Uterus (tissue), 4 donors: Measurements from ENCODE around the gene ADAMTS17. TPM values are rescaled to one million over a fixed set of nuclear protein-coding genes. Genes with fewer than 3 reads are reported as not detected.

Experiments
- DNase-seq, 2 donors: peaks; one replicate each; pipeline ENCODE4 v3.0.0-alpha.2; 2019 to 2020
- H3K27ac ChIP-seq, 2 donors: fragments of 200-600 bp; sonication (generic); 1 replicate in 1 of 2; 2 replicates in 1 of 2; pipeline ENCODE4 v1.5.1; 2016 to 2018
- H3K27me3 ChIP-seq, 2 donors: fragments of 200-600 bp; sonication (generic); one replicate each; pipeline ENCODE4 v1.5.1; 2018 to 2019; ENCODE audit warnings: control low read depth in 1 of 2
- H3K36me3 ChIP-seq, 2 donors: fragments of 200-600 bp; sonication (generic); one replicate each; pipeline ENCODE4 v1.5.1; 2019; ENCODE audit warnings: control low read depth in 1 of 2
- H3K4me1 ChIP-seq, 2 donors: fragments of 200-600 bp; sonication (generic); one replicate each; pipeline ENCODE4 v1.5.1; 2018 to 2019; ENCODE audit warnings: control low read depth in 1 of 2
- H3K4me3 ChIP-seq, 2 donors: fragments of 200-600 bp; sonication (generic); 1 replicate in 1 of 2; 2 replicates in 1 of 2; pipeline ENCODE4 v1.5.1; 2018 to 2019; ENCODE audit warnings: mild to moderate bottlenecking in 1 of 2
- H3K9me3 ChIP-seq, 2 donors: fragments of 200-600 bp; sonication (generic); one replicate each; pipeline ENCODE4 v1.5.1; 2019; ENCODE audit warnings: control low read depth in 1 of 2
- POLR2A ChIP-seq, 2 donors: fragments of 450-650 bp; IDR thresholded peaks; one replicate each; pipeline ENCODE4 v1.6.1; 2016; ENCODE audit warnings: antibody characterized with exemption in 2 of 2, mild to moderate bottlenecking in 1 of 2, moderate library complexity in 1 of 2
- intact Hi-C: fragments of 100-400 bp; cut with DNase I; formaldehyde crosslinking; loops from one replicate; pipeline ENCODE4 v1.15.1; 2023; ENCODE audit warnings: low total_unique reads
- total RNA-seq, 4 donors: library from RNA; depleted of rRNA in 3 of 4; stranded (reverse); fragments of >200 nt in 3 of 4; gene quantifications; one replicate each; pipeline versions ENCODE4 v1.1.0 to v1.2.4, GENCODE V29; 2014 to 2023
- TF ChIP-seq, protein P1 (sequence below), 4 experiments: fragments of 200-600 bp in 2 of 4; fragments of 450-650 bp in 2 of 4; sonication (generic) in 2 of 4; IDR thresholded peaks; one replicate each; pipeline ENCODE4 v1.5.1; 2016 to 2019; ENCODE audit warnings: antibody characterized with exemption in 4 of 4, mild to moderate bottlenecking in 2 of 4, moderate library complexity in 1 of 4
- donor health status: DM: yes; HTN: yes; CAD: no.

Gene ADAMTS17
- total RNA-seq, 4 donors from 2014 or later: 3.1 to 17.1 (median 8.1) TPM; not detected in 1

DNA sequence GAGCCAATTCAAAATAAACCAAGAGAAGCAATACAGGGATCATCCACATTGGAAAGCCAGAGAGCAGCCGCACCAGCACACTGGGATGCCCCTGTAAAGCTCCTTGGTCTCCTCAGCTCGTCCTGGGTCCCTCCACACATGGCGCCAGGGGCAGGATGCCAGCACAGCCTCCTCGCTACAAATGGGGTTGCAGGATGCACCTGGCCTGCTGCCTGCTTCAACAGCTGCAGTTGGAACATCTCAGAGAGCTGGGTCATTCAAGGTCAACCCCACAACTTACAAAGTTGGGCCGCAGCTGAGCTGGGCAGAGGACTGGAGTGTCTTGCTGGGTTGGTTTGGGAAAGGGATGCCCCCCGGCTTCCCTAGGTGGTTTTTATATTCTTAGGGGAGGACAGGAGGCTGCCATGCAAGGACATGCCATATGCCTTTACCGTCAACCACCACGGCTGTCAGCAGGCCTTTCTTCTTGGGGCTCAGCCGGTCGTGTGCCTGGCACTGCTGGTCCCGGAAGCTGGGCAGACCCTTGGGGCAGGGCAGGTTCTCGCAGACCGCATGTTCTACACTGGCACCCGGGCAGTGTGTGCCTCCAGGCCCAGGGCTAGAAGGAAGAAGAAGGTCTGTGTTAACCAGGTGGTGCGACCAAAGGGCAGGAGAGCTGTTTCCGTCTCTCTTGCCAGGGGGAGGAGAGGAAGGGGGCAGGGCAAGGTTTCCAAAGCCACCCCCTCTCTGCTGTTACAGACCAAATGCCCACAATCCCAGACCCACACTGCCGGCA lies 225.2 kb downstream of the ADAMTS17 start:
- no peaks in the 10 kb centered on the region for H3K36me3 ChIP-seq
- TF ChIP-seq POLR2A (IDR thresholded peaks at IDR 0.05): no peak
- TF ChIP-seq, protein P1, sequence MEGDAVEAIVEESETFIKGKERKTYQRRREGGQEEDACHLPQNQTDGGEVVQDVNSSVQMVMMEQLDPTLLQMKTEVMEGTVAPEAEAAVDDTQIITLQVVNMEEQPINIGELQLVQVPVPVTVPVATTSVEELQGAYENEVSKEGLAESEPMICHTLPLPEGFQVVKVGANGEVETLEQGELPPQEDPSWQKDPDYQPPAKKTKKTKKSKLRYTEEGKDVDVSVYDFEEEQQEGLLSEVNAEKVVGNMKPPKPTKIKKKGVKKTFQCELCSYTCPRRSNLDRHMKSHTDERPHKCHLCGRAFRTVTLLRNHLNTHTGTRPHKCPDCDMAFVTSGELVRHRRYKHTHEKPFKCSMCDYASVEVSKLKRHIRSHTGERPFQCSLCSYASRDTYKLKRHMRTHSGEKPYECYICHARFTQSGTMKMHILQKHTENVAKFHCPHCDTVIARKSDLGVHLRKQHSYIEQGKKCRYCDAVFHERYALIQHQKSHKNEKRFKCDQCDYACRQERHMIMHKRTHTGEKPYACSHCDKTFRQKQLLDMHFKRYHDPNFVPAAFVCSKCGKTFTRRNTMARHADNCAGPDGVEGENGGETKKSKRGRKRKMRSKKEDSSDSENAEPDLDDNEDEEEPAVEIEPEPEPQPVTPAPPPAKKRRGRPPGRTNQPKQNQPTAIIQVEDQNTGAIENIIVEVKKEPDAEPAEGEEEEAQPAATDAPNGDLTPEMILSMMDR (IDR thresholded peaks at IDR 0.05): no peak
- no peak overlapping the region for H3K27ac ChIP-seq
- DNase-seq: peak in 1 of 2 donors; percentile 49
- no peaks in the 10 kb centered on the region for H3K27me3 ChIP-seq
- H3K9me3 ChIP-seq: no peaks in the 10 kb centered on the region
- intact Hi-C loops: no loop called here
- peaks cover 2 to 6% of the 10 kb centered on the region in 2 donors for H3K4me1 ChIP-seq
- no peak overlapping the region for H3K4me3 ChIP-seq

DNA sequence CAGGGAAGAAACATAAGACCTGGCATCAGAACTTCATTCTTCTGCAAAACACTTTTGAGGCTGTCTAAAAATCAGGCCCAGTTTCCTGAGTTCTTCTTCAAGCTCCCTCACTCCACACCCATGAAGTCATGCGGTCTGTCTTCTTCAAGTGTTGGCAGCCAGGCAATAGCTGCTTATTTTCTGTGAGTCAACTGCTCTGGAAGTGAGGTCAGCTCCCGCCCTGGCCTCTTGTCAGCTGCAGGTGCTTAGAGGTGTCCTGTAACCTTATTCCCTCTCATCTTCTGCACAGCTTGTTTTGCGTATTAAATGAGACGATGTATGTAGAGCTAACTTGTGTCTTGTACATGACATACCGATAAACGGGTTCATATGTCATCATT lies 226.1 kb downstream of the ADAMTS17 start:
- Histone ChIP-seq H3K27me3 (no peaks in the 10 kb centered on the region), H3K27ac (peak overlapping the region in 1 of 2 donors; percentile 33), H3K36me3 (no peaks in the 10 kb centered on the region), H3K9me3 (no peaks in the 10 kb centered on the region), H3K4me1 (peaks cover 5 to 6% of the 10 kb centered on the region in 2 donors), H3K4me3 (no peak overlapping the region)
- DNase-seq: peak in 1 of 2 donors; percentile 45
- intact Hi-C loops: no loop called here
- TF ChIP-seq, protein P1 (IDR thresholded peaks at IDR 0.05): no peak
- no peak for TF ChIP-seq POLR2A (IDR thresholded peaks at IDR 0.05)

DNA sequence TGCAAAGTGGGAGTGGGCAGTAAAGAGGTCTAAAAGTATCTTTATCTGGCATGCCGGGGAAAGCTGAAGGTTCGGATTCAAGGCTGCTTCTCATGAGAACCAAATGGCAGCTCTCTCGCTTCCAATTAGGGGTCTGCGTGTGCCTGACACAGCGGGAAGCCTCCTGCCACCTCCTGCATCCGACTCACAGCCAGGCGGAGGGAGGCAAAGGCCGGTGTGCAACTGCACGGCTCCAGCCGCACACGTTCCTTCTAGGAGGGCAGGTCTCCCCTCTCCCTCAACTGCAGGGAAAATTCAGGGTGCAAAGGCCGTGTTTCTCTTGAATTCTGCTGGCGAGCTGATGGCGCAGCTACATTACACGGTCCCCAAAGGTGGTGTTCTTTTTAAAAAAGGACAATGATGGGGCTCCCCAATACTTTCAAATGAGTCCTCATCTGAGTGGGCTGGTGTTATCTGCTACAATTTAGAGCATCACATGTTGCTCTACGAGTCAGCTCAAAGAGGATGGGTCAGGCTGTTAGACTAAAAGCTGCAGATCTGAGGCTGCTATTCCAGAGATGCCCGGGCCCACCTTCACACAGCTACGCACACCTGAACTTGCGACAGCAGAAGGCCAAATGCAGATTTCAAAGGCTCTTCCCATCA lies 226.6 kb downstream of the ADAMTS17 start:
- no peaks in the 10 kb centered on the region for H3K36me3 ChIP-seq
- peak overlapping the region; percentile 77 to 78 for H3K27ac ChIP-seq
- DNase-seq: no peak
- TF ChIP-seq POLR2A (IDR thresholded peaks at IDR 0.05): no peak
- TF ChIP-seq, protein P1 (IDR thresholded peaks at IDR 0.05): no peak
- no peaks in the 10 kb centered on the region for H3K9me3 ChIP-seq
- peaks cover 5 to 6% of the 10 kb centered on the region in 2 donors for H3K4me1 ChIP-seq
- intact Hi-C loops: no loop called here
- H3K27me3 ChIP-seq: no peaks in the 10 kb centered on the region
- H3K4me3 ChIP-seq: no peak overlapping the region

DNA sequence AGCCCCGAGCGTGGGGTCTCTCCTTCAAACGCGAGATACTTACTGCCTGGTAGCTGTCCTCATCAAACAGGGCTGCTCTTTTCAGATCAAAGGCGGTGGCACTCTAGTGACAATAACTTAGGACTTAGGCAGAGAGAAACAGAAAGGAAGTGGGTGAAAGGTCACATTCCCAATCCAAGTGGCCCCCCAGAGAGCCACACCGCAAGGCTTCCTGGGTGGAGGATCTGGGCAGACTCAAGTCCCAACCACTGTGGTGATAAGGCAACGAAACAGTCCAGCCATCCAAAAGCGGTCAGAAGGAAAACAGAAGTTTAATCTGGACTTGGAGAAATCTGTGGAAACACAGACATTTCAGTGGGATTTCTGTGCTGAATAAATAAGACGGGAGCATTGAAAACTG lies 227.2 kb downstream of the ADAMTS17 start:
- TF ChIP-seq, protein P1 (IDR thresholded peaks at IDR 0.05): no peak
- TF ChIP-seq POLR2A (IDR thresholded peaks at IDR 0.05): no peak
- intact Hi-C loops: no loop called here
- Histone ChIP-seq H3K4me1 (peaks cover 5 to 6% of the 10 kb centered on the region in 2 donors), H3K27ac (peak overlapping the region; percentile 77 to 78), H3K27me3 (no peaks in the 10 kb centered on the region), H3K4me3 (peak overlapping the region in 1 of 2 donors; percentile 21), H3K36me3 (no peaks in the 10 kb centered on the region), H3K9me3 (no peaks in the 10 kb centered on the region)
- DNase-seq: no peak

DNA sequence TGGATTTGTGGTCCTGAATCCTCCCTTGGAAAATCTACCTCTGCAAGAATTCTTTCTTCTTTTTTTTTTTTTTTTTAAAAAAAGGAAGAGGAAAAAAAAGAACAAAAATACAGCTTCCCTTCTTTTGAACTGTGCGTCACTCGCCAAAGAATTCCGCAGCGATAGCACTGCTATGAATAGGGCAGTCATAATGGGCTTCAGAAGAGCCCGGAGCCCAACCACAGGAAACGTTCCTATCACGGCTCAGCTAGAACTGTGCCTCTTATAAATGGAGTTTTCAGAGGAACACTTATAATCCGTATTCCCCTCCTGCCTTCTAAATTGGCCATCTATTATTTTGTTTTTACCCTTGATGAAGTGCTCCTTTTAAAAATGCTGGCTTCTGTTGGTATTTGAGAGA lies 227.7 kb downstream of the ADAMTS17 start:
- intact Hi-C loops: no loop called here
- H3K4me1 ChIP-seq: peaks cover 5 to 6% of the 10 kb centered on the region in 2 donors
- TF ChIP-seq POLR2A (IDR thresholded peaks at IDR 0.05): no peak
- TF ChIP-seq, protein P1 (IDR thresholded peaks at IDR 0.05): no peak
- H3K36me3 ChIP-seq: no peaks in the 10 kb centered on the region
- H3K27ac ChIP-seq: peak overlapping the region; percentile 77 to 78
- DNase-seq: peak; percentile 70 to 76
- H3K4me3 ChIP-seq: peak overlapping the region in 1 of 2 donors; percentile 21
- no peaks in the 10 kb centered on the region for H3K9me3 ChIP-seq
- no peaks in the 10 kb centered on the region for H3K27me3 ChIP-seq
